GM19193 (cell line): ENCODE data around the gene SLC6A19.

Experiments
- POLR2A ChIP-seq: IDR thresholded peaks from 4 replicates; pipeline ENCODE4 v1.6.1; 2011; ENCODE audit not compliant: insufficient read depth, insufficient read length; ENCODE audit errors: extremely low read depth

SLC6A19 gene

GRCh38 chr5:1223278-1223670 is 21.9 kb downstream of the SLC6A19 start:
- no peak for TF ChIP-seq POLR2A

GRCh38 chr5:1224631-1225030 is 23.2 kb downstream of the SLC6A19 start:
- no peak for TF ChIP-seq POLR2A

- no peak for TF ChIP-seq POLR2A
Observed at GRCh38 chr5:1225081-1225480, 23.7 kb downstream of the SLC6A19 start, which contains the start of gene SLC6A18. Gene SLC6A18 (plus strand): TSS chr5:1225381. CDS start chr5:1225478, 97 bp downstream.

- TF ChIP-seq POLR2A: no peak
Observed at GRCh38 chr5:1226231-1226630, 24.8 kb downstream of the SLC6A19 start.

- no peak for TF ChIP-seq POLR2A
Observed at GRCh38 chr5:1226839-1227581, 25.6 kb downstream of the SLC6A19 start.

- TF ChIP-seq POLR2A: no peak
Observed at GRCh38 chr5:1227667-1228066, 26.3 kb downstream of the SLC6A19 start.

- TF ChIP-seq POLR2A: no peak
Observed at GRCh38 chr5:1228120-1228519, 26.7 kb downstream of the SLC6A19 start.

GRCh38 chr5:1229822-1230221 is 28.4 kb downstream of the SLC6A19 start:
- TF ChIP-seq POLR2A: no peak

- no peak for TF ChIP-seq POLR2A
Observed at GRCh38 chr5:1230551-1230950, 29.2 kb downstream of the SLC6A19 start.

GRCh38 chr5:1231354-1231905 is 30.0 kb downstream of the SLC6A19 start:
- no peak for TF ChIP-seq POLR2A

GRCh38 chr5:1232780-1233179 is 31.4 kb downstream of the SLC6A19 start:
- no peak for TF ChIP-seq POLR2A

GRCh38 chr5:1235379-1235778 is 34.0 kb downstream of the SLC6A19 start:
- TF ChIP-seq POLR2A: no peak

- TF ChIP-seq POLR2A: no peak
Observed at GRCh38 chr5:1235838-1236237, 34.4 kb downstream of the SLC6A19 start.

GRCh38 chr5:1239505-1240251 is 38.3 kb downstream of the SLC6A19 start:
- no peak for TF ChIP-seq POLR2A

- no peak for TF ChIP-seq POLR2A
Observed at GRCh38 chr5:1240496-1241260, 39.3 kb downstream of the SLC6A19 start.
